ENCODE measurements around the gene SLC17A4. TPM values are rescaled to one million over a fixed set of nuclear protein-coding genes. Genes with fewer than 3 reads are reported as not detected.

Gene SLC17A4
- total RNA-seq, 1 donor from 2014 or later, result not detected

DNA sequence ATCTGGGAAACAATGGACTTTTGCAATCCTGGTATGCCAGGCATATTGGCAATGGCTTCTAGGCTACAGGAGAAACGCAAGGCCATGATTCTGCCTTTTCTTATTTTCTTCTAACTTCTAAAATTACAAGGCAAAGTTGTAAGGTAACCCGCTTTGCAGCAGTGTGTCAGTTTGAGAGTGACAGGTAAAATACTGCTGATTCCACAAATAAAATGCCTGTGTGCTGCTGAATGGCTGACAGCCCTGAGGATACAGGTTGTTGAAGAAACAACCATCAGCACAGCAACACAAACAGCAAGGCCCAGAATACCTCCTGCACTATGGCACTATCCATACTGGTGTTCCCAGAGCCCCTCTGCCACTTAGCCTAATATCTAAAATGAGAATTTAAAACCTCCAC is 40.2 kb downstream of the SLC17A4 start:
- no peak overlapping the region for H3K4me3 ChIP-seq (ENCODE audit: low read depth, low read length)
- TF ChIP-seq, protein P1, sequence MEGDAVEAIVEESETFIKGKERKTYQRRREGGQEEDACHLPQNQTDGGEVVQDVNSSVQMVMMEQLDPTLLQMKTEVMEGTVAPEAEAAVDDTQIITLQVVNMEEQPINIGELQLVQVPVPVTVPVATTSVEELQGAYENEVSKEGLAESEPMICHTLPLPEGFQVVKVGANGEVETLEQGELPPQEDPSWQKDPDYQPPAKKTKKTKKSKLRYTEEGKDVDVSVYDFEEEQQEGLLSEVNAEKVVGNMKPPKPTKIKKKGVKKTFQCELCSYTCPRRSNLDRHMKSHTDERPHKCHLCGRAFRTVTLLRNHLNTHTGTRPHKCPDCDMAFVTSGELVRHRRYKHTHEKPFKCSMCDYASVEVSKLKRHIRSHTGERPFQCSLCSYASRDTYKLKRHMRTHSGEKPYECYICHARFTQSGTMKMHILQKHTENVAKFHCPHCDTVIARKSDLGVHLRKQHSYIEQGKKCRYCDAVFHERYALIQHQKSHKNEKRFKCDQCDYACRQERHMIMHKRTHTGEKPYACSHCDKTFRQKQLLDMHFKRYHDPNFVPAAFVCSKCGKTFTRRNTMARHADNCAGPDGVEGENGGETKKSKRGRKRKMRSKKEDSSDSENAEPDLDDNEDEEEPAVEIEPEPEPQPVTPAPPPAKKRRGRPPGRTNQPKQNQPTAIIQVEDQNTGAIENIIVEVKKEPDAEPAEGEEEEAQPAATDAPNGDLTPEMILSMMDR (conservative IDR thresholded peaks at IDR 0.05; ENCODE audit: low read depth, low read length), result no peak
- DNase-seq (ENCODE audit: low read depth), result no peak

DNA sequence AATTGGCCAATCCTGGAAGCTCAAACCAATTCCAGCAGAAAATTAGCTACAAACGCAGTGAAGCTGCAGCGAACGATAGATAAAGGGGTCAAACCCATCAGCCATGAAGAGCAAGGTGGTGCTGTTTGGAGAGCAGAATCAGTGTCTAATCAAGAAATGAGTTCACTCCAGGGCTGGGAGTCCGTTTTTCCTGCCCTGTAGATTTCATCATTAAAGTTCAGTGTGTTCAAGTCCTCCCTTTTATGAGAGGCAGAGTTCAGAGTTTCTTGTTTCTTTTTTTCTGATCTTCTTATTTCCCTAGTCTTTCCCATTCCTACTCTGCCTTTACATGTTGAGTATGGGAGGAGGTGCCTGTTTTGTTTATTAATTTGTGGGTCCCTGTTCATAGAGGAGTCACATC is 46.9 kb downstream of the SLC17A4 start:
- no peak for DNase-seq (ENCODE audit: low read depth)
- TF ChIP-seq, protein P1 (conservative IDR thresholded peaks at IDR 0.05; ENCODE audit: low read depth, low read length), result no peak
- H3K4me3 ChIP-seq (ENCODE audit: low read depth, low read length), result no peak overlapping the region

DNA sequence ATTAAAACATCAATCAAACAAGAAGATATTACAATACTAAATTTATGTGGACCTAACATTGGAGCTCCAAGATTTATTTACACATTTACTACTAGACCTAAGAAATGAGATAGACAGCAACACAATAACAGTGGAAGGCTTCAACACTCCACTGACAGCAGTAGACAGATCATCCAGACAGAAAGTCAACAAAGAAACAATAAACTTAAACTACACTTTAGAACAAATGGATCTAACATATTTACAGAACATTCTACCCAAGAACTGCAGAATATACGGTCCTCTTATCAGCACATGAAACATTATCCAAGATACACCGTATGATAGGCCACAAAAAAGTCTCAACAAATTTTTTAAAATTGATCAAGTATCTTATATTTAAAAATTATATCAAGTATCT is 50.3 kb downstream of the SLC17A4 start:
- TF ChIP-seq, protein P1 (conservative IDR thresholded peaks at IDR 0.05; ENCODE audit: low read depth, low read length), result no peak
- DNase-seq (ENCODE audit: low read depth), result no peak
- no peak overlapping the region for H3K4me3 ChIP-seq (ENCODE audit: low read depth, low read length)

DNA sequence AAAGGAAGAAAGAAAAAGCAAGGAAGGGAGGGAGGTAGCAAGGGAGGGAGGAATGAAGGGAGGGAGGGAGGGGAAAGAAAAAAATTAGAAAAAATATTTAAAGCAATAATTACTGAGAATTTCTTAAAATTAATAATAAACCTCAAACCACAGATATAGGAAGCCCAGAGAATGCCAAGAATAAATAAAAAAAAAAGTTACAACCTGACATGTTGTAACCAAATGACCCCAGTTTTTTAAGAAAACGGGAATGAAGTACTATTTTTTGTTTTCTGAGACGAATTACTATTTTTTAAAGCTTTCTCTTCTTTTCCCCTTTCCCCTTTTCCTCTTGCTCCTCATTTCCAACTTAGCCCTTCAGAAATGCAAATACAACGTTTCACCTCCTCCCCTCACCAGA is 60.7 kb downstream of the SLC17A4 start:
- DNase-seq (ENCODE audit: low read depth), result no peak
- TF ChIP-seq, protein P1 (conservative IDR thresholded peaks at IDR 0.05; ENCODE audit: low read depth, low read length), result no peak

DNA sequence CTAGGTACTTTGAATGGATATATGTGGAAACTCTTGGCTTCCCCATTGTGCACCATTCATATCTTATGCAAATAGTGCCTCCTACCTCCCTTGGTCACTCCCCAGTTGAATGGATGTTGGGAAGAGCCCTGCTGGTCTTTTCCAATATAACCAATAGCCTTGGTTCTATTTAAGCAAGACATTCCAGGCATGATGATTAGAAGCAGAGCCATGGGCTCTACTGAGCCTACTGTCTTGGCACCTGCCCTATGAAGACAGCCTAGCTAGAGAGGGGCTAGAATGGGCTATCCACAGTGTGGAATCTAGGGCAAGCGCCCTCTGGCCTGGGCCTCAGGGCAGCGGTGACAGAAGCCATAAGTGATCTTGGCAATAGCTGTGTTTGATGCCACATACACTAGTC is 61.7 kb downstream of the SLC17A4 start:
- TF ChIP-seq, protein P1 (conservative IDR thresholded peaks at IDR 0.05; ENCODE audit: low read depth, low read length), result no peak
- no peak overlapping the region for H3K4me3 ChIP-seq (ENCODE audit: low read depth, low read length)
- no peak for DNase-seq (ENCODE audit: low read depth)

More for the DNA sequence above, 60.7 kb downstream of the SLC17A4 start:
- no peak overlapping the region for H3K4me3 ChIP-seq (ENCODE audit: low read depth, low read length)

DNA sequence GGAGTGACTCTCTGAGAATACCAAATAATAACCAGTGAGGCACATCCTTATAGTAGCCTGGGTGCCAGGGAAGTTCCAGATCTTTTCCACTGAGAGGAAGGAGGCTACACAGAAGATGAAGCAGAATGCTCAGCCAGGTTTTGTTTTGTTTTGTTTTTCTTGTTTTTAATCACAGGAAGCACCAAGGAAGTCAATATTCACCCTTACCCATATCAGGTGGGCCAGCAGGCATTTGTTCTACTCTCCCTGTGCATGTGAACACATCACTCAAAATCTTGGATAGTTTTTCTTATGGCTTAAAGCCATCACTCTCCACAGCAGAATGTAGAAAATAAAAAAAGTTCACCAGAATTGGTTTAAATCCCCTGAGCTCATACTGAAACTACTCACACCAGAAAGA is 66.8 kb downstream of the SLC17A4 start:
- TF ChIP-seq, protein P1 (conservative IDR thresholded peaks at IDR 0.05; ENCODE audit: low read depth, low read length), result no peak

DNA sequence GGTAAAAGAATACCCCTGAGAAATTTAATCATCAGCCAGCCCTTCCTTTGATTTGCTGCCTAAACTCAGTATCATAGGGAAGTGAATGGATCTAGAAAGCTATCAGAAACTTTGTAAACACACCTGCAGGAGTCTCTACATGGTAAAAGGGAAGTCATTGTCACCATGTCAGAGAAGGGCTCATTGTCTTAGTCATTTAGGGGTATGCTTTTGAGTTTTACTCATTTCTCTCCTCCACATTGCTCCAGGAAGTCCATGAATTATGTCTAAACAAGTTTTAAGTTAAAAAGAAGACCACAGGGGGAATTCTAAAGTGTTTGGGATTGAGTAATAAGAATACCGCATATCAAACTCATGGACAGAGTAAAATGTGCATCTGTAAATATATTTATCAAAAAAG is 74.8 kb downstream of the SLC17A4 start:
- DNase-seq (ENCODE audit: low read depth), result no peak
- H3K4me3 ChIP-seq (ENCODE audit: low read depth, low read length), result no peak overlapping the region
- TF ChIP-seq, protein P1 (conservative IDR thresholded peaks at IDR 0.05; ENCODE audit: low read depth, low read length), result no peak

More for the DNA sequence above, 66.8 kb downstream of the SLC17A4 start:
- no peak overlapping the region for H3K4me3 ChIP-seq (ENCODE audit: low read depth, low read length)
- no peak for DNase-seq (ENCODE audit: low read depth)

Data from epithelial cell of proximal tubule (primary cell).